Fibroblast of peridontal ligament (primary cell): ENCODE data around the gene ZNF609.

Experiments
- DNase-seq: peaks from one replicate; pipeline ENCODE4 v3.0.0-alpha.2; 2010; ENCODE audit errors: extremely low read depth

ZNF609 gene

GRCh38 chr15:64460206-64460723, at the start of gene ZNF609:
Gene ZNF609 (plus strand): TSS chr15:64460578. CDS start chr15:64499420, 38,842 bp downstream.
- peak; percentile 93 for DNase-seq

- DNase-seq, result no peak
Measured at GRCh38 chr15:64412216-64412615, 48.2 kb upstream of the ZNF609 start.

- no peak for DNase-seq
Measured at GRCh38 chr15:64422697-64423096, 37.7 kb upstream of the ZNF609 start.

- DNase-seq, result no peak
Measured at GRCh38 chr15:64423970-64424369, 36.4 kb upstream of the ZNF609 start.

GRCh38 chr15:64425221-64425620, 35.2 kb upstream of the ZNF609 start:
- no peak for DNase-seq

GRCh38 chr15:64426845-64427465, 33.4 kb upstream of the ZNF609 start:
- DNase-seq, result peak; percentile 71

- no peak for DNase-seq
Measured at GRCh38 chr15:64429448-64429847, 30.9 kb upstream of the ZNF609 start.

- peak; percentile 97 for DNase-seq
Measured at GRCh38 chr15:64430000-64430735, 30.2 kb upstream of the ZNF609 start.

- no peak for DNase-seq
Measured at GRCh38 chr15:64437982-64438381, 22.4 kb upstream of the ZNF609 start.

GRCh38 chr15:64438653-64439447, 21.5 kb upstream of the ZNF609 start:
- DNase-seq, result no peak

- DNase-seq, result no peak
Measured at GRCh38 chr15:64441852-64442251, 18.5 kb upstream of the ZNF609 start.

- no peak for DNase-seq
Measured at GRCh38 chr15:64443016-64443415, 17.4 kb upstream of the ZNF609 start.

GRCh38 chr15:64443747-64444621, 16.4 kb upstream of the ZNF609 start:
- DNase-seq, result peak; percentile 67

- no peak for DNase-seq
Measured at GRCh38 chr15:64444836-64445235, 15.5 kb upstream of the ZNF609 start.

- DNase-seq, result no peak
Measured at GRCh38 chr15:64447536-64448315, 12.7 kb upstream of the ZNF609 start.

- DNase-seq, result peak; percentile 49
Measured at GRCh38 chr15:64452988-64453688, 7.2 kb upstream of the ZNF609 start.

GRCh38 chr15:64453689-64454037, 6.7 kb upstream of the ZNF609 start:
- no peak for DNase-seq

GRCh38 chr15:64454282-64454681, 6.1 kb upstream of the ZNF609 start:
- DNase-seq, result no peak

- no peak for DNase-seq
Measured at GRCh38 chr15:64455961-64456371, 4.4 kb upstream of the ZNF609 start.

GRCh38 chr15:64456634-64457108, 3.7 kb upstream of the ZNF609 start:
- no peak for DNase-seq
